ENCODE results near the gene RBM47. TPM values are rescaled to one million over a fixed set of nuclear protein-coding genes. Genes with fewer than 3 reads are reported as not detected.

The RBM47 gene
- total RNA-seq, 1 donor from 2014 or later: 7.1 TPM

DNA sequence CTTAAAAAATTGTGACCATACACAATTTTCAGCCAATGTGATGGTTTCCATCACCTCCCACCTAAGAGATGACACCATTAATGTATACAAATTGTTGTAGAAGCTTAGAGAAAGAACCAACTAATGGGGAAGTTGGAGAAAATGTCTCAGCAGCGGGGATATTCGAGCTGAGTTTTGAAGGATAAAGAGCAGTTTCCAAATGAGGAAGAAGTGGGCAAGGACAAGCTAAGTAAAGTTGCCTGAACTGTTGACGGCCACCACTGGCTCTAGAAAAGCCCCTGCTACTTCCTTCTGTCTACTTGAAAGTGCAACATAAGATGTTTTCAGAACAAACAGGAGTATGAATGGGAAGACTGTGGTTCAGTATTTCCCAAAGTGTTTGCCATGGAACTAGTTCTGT is 202.5 kb downstream of the RBM47 start:
- H3K27ac ChIP-seq: no peak overlapping the region
- H3K27me3 ChIP-seq: no peaks in the 10 kb centered on the region
- intact Hi-C loops (cut with DNase I): no loop called here
- DNase-seq (ENCODE audit: low spot score in 2 of 2): no peak
- TF ChIP-seq, protein P1, sequence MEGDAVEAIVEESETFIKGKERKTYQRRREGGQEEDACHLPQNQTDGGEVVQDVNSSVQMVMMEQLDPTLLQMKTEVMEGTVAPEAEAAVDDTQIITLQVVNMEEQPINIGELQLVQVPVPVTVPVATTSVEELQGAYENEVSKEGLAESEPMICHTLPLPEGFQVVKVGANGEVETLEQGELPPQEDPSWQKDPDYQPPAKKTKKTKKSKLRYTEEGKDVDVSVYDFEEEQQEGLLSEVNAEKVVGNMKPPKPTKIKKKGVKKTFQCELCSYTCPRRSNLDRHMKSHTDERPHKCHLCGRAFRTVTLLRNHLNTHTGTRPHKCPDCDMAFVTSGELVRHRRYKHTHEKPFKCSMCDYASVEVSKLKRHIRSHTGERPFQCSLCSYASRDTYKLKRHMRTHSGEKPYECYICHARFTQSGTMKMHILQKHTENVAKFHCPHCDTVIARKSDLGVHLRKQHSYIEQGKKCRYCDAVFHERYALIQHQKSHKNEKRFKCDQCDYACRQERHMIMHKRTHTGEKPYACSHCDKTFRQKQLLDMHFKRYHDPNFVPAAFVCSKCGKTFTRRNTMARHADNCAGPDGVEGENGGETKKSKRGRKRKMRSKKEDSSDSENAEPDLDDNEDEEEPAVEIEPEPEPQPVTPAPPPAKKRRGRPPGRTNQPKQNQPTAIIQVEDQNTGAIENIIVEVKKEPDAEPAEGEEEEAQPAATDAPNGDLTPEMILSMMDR (IDR thresholded peaks at IDR 0.05): no peak
- no peak overlapping the region for H3K4me3 ChIP-seq
- H3K9me3 ChIP-seq: no peaks in the 10 kb centered on the region
- no peaks in the 10 kb centered on the region for H3K4me1 ChIP-seq
- no peaks in the 10 kb centered on the region for H3K36me3 ChIP-seq

GRCh38 chr4:40425799-40426574 is 203.7 kb downstream of the RBM47 start:
- Histone ChIP-seq H3K27me3 (no peaks in the 10 kb centered on the region), H3K9me3 (no peaks in the 10 kb centered on the region), H3K36me3 (no peaks in the 10 kb centered on the region), H3K27ac (no peak overlapping the region), H3K4me1 (no peaks in the 10 kb centered on the region), H3K4me3 (no peak overlapping the region)
- intact Hi-C loops (cut with DNase I): no loop called here
- DNase-seq (ENCODE audit: low spot score in 2 of 2): no peak
- TF ChIP-seq, protein P1 (IDR thresholded peaks at IDR 0.05): no peak

DNA sequence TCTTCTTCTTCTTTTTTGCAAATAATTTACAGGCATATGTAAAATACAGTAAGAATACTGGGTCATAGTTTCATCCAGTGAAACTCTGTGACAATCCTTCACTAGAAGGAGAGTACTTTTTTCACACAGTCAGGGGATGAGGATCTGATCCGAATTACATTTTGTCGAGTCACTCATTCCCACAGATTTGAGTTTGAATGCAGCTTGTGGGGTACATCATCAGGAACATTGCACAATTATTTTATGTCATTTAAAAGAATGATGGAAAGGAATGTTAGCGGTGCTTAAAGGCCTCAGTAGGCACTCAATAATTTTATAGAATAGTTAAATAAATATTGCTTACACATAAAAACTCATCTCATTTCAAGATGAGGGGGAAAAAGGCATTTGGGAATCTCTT is 205.9 kb downstream of the RBM47 start:
- Histone ChIP-seq H3K4me1 (no peaks in the 10 kb centered on the region), H3K27me3 (no peaks in the 10 kb centered on the region), H3K27ac (no peak overlapping the region), H3K4me3 (no peak overlapping the region), H3K9me3 (no peaks in the 10 kb centered on the region), H3K36me3 (no peaks in the 10 kb centered on the region)
- DNase-seq (ENCODE audit: low spot score in 2 of 2): no peak
- intact Hi-C loops (cut with DNase I): no loop called here
- TF ChIP-seq, protein P1 (IDR thresholded peaks at IDR 0.05): no peak

DNA sequence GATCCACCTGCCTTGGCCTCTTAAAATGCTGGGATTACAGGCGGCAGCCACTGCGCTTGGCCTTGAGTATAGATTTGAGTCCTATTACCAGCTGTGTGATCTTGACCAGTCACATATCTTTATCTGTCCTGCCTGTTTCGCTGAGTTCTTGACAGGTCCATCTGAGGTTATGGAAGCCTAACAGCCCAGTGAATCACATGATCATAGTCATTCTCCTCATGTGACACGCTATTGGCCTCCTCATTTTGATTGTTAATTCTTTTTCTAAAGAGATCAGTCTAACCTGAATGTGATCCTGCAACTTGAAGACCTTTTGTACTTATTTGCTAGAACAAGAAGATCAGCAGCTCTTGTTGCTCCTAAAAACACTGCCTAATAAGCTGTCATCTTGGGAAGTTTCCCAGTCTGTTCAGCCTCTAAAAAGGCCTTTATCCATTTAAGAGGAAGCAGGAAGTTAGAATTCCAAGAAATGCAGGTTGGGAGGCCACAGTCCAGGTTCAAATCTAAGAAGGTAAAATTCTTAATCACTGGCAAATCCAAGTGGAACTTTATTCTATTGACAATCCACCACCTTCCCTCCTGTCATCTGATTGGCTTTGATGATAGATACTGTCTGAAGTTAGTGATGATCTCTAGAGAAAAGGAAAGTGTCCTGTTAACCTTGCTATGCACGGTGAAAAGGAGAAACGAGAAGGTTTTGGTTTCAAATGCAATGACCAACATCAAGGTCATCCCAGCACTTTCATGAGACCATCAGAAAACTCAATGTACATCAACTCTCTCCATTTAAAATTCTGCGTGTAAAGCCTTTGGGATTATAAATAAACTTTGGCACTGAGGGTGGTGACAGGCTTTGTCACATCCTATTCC is 207.6 kb downstream of the RBM47 start:
- intact Hi-C loops (cut with DNase I): no loop called here
- H3K36me3 ChIP-seq: no peaks in the 10 kb centered on the region
- TF ChIP-seq, protein P1 (IDR thresholded peaks at IDR 0.05): no peak
- H3K27me3 ChIP-seq: no peaks in the 10 kb centered on the region
- no peak overlapping the region for H3K27ac ChIP-seq
- DNase-seq (ENCODE audit: low spot score in 2 of 2): no peak
- H3K4me1 ChIP-seq: no peaks in the 10 kb centered on the region
- no peak overlapping the region for H3K4me3 ChIP-seq
- H3K9me3 ChIP-seq: no peaks in the 10 kb centered on the region

- TF ChIP-seq, protein P1 (IDR thresholded peaks at IDR 0.05): no peak
- DNase-seq (ENCODE audit: low spot score in 2 of 2): no peak
- Histone ChIP-seq H3K36me3 (no peaks in the 10 kb centered on the region), H3K4me3 (no peak overlapping the region), H3K27ac (no peak overlapping the region), H3K4me1 (no peaks in the 10 kb centered on the region), H3K9me3 (no peaks in the 10 kb centered on the region), H3K27me3 (no peaks in the 10 kb centered on the region)
- intact Hi-C loops (cut with DNase I): no loop called here
These were observed 210.3 kb downstream of the RBM47 start for GRCh38 chr4:40419231-40419912.

Data from ascending aorta (tissue), 2 donors.